NCI-H1105 (cell line): ENCODE results near the gene KMT5B.

Source experiments
- DNase-seq: peaks from one replicate; lab custom pipeline; 2025; lab: John Stamatoyannopoulos, UW

Gene KMT5B

DNA sequence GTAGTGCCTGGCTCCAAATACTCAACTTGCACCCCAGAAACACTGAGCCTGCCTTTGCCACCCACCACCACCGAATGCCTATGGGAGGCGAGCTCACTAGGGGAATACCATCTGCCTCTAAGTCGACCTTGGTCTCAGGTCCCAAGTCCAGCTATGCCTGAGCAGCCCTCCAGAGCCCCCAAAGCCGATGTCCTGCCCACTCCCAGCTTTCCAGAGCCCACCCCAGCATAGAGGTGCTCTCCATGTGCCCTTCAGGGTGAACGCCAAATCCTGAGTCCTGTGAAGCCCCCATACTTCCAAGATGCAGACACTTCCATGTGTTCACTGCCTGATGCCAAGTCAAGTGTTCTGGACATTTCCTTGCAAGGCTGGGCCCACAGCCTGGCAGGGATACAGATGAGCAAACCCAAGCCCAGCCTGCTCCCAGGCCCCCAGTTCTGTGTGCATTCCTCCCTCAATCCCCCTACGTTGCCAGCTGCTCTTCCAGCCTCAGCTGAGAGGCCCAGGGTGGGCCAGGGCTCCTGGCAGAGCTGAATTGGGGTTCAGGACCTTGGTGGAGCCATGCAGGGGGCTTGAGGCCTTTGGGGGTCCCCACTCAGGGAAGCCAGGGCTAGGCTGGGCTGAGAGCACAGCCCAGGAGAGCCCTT lies 2.6 kb upstream of the KMT5B start:
- DNase-seq, result no peak

DNA sequence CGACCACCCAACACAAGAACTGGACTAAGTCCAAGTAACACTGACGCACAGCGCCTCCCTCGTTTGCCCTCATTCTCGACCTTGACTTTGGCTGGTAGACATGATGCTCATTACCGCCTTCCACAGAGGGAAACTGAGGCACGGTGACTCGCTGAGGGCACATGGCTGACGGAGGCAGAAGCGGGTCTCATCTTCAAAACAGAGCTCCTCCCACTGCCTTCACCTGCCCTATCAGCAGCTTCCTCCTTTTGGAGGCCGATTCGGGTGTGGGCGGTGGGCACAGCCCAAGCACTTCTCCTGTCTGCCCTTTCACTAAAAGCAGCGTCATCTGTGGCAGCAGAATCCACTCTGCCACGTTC lies 2.0 kb upstream of the KMT5B start:
- DNase-seq, result no peak

DNA sequence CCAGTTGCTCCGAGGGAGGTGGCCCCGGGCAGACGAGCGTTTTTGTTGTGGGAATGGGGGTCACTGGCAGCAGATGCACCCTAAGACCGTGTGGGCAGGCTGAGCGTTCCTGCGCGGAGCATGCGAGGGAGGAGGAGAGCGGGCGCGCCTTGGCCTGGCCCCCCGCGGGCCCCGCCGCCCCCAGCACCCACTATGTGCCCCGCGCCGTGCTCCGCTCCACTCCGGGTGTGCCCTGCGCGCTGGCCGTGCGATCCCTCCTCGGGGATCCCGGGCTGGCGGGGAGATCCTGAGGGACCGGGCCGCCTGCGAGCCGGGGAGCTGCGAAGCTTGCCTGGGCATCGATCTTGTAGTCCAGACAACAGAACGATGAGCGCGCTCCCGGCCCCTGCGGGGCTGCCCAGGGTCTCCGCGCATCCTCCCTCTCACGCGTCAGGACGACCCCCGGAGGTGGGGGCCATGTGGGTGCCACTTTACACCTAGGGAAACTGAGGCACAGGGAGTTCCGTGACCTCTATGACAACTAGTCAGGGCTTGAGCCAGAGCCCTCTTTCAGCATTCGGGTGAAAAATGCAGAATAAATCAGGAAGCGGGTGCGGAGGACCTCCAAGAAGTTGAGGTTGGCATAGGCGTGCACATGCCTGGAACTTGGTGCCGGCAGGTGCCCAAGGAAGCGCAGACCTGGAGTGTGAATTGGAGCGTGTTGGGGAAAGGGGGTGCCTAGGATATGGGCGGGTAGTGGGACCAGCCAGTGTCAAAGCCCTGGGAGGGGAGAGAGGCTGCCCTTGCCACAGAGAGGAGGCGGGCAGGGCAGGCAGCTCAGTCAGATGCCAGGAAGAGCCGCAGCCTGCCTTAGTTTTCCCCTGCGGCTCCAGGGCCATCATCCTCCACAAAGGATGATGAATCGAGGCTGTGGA lies 1.3 kb upstream of the KMT5B start:
- DNase-seq, result no peak

DNA sequence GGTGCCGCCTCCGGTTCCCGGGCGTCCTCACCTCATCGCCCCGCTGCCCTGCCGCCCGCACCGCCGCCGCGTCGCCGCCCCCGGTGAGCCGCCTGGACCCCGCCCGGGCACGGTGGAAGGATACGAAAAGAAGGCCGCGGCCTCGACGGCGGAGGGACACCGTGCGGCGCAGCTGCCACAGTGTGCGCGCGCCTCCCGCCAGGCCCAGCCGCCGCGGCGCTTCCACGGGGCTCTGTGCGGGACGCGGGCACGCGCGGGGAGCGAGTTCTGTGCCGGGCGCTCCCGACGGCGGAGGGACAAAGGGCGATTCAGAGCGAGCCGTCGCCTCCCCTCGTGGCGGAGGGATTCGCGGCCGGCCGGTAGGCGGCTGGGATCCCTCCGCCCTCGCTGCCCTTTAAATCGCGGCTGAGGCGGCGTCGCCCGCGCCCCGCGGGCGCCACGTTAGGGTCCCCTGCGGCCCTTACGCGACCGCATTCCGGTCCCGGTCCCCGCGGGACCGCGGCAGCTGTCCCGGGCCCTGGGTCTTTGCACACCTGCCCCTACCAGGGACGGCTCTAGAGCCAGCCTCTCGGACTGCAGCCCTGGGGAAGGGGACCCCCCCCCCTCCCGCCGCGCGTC lies 568 bp upstream of the KMT5B start:
- DNase-seq, result peak; percentile 91

DNA sequence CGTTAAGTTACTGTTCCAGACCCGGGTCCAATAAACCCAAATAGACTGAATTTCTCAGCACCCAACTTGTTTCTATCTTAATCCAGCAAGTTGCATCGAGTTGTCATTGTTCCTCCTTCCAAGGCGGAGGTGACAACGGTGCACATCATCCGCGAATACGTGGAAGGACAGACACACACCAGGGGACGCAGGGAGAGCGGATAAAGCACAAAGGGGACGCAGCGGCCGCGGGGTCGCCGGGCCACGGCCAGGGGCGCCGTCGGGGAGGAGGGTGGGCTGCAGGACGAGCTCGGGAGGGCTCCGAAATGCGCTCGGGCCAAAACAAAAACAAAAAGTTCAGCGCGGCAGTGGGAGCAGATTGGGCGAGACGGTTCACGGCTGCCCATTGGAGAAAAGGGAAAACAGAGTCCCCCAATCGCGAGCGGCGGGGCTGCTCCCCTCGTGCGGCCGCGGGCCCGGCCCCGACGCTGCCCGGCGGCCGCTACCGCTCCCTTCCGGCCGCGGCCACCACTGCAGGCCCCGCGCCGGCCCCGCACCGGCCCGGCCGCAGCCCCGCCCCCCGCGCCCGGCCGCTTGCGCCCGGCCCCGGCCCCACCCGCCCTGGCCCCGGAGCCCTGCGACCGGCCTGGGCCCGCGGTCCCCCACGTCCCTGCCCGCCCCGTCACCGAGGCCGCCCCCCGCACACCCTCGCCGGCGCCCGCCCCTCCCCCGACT lies 518 bp downstream of the KMT5B start:
- peak; percentile 47 for DNase-seq

DNA sequence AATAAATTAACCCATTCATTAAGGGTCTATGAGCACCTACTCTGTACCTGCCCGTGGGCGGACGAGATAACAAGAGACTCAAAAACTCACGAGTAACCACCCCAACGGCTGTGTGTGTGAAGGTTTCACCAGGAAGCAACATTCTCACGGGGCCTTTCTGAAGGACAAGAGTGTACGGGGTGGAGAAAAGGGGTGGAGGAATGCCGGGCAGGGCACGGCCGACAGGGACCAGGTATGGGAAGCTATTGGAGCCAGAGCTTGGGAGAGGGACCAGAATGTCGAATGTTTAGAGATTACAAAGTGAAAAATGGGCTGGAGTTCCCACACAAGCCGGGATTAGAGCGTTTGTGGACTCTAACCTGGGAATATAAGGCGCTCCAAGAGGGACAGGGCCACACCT lies 1.6 kb downstream of the KMT5B start:
- no peak for DNase-seq

DNA sequence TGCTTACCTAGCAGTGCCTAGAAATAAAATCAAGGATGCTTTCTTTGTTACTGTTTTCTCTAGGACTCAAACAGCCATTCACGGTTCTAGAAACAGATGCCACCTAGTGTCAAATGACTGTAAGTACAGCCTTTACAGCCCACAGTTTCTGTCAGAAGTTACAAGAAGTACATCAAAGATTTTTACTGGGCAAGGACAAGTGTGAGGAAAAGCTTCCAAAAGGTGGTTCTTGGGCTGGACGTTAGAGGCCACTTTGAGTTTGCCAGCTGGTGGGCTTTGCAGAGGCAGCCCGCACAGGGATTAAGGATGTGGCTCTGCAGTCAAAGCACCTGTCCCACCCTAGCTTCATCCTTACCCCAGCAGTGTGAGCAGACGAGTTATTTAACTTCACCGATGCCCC lies 6.9 kb downstream of the KMT5B start:
- peak; percentile 41 for DNase-seq

DNA sequence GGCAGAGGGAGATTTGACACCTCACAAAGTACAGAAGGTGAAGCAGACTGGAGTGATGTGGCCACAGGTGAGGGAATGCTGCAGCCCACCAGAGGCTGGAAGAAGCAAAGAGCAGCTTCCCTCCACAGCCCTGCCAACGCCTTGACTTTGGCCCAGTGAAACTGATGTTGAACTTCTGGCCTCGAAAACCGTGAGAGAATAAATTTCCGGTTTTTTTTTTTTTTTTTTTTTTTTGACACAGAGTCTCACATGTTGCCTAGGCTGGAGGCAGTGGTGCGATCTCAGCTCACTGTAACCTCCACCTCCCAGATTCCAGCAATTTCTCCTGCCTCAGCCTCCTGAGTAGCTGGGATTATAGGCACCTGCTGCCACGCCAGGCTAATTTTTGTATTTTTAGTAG lies 8.7 kb downstream of the KMT5B start:
- no peak for DNase-seq

DNA sequence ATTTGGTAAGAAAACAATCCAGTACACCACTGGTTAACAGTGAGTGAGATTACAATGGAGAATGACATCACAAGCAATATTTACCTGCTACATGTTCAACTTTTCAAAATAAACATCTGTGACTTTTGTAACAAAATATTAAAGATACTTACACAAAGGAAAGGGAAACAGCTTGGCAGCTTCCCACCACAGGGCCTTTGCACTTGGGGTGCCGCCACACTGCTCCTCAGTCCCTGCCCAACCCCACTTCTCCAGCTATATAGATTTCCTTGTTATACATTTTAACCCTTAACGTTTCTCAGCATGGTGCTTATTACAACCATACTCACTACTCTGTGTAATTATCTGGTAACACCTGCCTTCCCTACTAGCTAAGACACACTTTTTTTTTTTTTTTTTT lies 10.9 kb downstream of the KMT5B start:
- no peak for DNase-seq

DNA sequence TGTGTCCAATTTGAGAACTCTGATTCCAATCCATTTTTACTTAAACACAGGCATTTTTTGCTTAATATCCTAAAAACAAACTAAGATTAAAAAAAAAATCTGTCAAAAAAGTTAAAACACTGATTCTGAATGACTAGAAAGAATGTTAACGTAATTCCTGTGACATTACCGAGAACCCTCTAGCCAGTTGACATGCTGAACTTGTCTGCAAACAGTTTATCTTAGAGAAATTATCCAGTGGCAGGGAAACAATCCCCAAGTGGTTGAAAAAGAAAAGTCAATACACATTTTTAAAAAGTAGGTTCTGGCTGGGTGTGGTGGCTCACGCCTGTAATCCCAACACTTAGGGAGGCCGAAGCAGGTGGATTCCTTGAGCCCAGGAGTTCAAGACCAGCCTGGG lies 11.6 kb downstream of the KMT5B start:
- DNase-seq, result no peak

DNA sequence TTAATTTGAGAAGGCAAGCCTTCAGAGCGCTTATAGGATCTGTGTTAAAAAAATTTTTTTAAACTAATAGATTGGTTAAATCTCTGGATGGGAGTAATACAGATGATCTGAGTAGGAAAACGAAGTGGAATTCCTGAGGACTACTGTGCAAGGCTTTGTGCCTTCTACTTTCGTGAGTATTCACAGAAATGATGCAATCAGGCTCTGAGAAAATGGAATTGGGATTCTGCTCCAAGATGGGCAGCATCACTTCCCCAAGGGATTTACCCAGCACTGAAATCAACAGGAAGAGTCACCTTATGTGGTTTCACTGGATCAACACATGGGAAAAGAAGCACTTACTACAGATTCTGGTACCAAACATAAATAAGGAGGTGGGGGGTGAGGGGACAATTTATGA lies 12.5 kb downstream of the KMT5B start:
- DNase-seq, result no peak

DNA sequence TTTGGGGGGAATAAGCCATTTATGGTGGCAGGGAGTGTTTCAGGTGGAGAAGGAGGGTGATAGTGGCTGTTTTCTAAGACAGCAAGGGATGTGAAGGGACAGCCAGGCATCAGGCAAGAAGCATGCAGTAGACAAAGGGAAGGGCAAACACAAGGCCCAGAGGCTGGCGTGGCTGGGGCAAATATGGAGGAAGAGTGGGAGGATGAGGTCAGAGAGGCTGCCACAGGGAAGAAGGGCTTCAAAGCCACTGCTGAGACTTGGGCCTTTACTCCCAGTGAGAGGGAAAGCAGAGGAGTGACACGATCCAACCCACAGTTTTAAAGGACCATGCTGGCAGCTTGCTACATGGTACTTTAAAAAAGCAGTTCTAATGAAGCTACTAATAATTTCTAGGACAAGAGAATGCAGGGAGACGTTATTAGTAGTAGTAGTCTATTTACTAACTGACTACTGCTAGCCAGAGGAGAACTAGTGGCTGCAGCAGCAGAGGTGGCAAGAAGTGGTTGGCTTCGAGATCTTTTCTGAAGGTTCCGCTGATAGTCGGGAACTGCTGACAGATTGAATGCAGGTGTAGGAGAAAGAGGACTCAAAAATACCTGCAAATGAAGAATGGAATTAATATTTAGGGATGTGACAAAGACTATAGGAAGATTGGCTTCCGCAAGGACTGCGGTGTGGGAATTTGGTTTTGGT lies 13.7 kb downstream of the KMT5B start:
- no peak for DNase-seq

DNA sequence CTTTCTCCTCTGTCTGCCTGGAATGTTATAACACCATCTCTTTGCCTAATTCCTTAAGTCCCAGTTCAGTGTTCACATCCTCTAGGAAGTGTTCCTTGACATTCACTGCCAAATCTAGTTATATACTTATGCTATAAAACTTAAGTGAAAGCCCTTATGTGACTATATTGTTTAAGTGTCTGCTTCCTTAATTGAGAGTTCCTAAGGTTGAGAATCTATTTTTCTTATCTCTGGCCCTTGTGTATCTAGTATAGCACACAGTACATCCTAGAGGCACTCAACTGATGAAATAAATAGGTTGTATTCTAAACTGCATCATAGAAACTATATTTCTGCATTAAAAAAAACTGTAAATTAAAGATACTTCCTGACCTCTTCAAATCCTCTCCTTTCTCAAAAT lies 16.9 kb downstream of the KMT5B start:
- no peak for DNase-seq

DNA sequence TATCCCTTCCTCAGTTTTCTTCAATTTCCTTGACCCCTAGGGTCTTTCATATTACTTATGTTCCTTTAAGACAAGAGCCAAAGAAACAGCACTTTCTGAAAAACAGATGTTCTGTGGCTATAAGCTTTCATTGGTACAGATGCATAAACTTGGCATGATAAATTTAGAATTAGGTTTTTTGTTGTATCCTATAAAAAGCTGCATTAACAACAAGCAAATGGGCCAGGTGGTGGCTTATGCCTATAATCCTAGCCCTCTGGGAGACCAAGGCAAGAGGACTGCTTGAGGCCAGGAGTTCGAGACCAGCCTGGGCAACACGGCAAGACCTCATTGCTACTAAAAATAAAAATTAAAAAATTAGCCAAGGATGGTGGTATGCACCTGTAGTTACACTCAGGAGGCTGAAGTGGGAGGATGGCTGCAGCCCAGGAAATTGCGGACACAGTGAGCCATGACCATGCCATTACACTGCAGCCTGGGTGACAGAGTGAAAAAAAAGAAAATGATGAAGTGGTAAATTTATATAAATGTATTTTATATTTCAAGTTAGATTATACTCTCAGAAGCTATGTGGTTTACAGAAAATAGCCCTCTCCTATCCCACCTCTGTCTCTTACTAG lies 18.3 kb downstream of the KMT5B start:
- DNase-seq, result no peak

DNA sequence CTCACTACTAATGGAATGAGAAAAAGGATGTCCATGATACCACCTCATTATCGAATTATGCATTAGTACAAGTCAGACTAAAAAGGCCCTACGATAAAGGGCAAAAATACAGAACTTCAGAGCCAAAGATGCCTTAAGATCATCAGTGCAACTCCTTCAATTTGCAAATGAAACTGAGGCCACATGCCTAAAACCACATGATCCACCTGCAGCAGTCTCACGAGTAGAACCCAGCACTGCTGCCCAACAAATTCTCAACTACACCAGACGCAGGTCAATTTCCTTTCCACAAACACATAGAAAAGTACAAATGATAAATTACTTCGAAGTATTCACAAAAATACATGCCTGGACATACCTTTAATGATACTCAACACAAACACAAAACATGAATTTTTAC lies 20.1 kb downstream of the KMT5B start:
- DNase-seq, result no peak

DNA sequence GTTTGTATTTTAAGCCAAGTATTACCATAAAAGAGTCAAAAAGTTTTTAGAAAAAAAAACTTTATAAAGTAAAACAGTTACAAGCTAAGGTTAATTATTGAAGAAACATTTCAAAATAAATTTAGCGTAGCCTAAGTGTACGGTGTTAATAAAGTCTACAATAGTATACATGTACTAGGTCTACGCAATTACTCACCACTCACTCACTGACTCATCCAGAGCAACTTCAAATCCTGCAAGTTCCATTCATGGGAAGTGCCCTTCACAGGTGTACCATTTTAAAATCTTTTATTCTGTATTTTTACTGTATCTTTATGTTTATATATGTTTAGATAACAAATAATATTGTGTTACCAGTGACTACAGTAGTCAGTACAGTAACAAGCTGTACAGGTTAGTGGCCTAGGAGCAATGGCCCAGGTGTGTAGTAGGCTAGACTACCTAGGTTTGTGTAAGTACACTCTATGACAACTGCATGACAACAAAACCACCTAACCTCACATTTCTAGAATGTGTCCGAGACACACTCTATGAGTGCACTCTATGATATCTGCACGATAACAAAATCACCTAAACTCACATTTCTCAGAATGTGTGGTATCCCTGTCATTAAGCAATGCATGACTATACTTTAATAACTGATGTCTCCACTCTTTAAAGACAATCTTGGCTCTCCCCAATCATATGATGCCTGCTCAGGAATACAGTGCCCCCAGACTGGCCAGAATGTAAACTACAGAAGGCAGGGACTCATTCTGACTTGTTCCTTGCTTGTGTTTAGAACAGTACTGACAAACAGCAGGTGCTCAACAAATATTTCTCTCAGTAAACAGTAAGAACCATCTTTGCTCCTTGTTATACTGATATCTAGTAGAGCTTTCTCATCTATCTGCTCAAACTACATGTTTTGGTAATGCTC lies 21.2 kb downstream of the KMT5B start:
- no peak for DNase-seq

DNA sequence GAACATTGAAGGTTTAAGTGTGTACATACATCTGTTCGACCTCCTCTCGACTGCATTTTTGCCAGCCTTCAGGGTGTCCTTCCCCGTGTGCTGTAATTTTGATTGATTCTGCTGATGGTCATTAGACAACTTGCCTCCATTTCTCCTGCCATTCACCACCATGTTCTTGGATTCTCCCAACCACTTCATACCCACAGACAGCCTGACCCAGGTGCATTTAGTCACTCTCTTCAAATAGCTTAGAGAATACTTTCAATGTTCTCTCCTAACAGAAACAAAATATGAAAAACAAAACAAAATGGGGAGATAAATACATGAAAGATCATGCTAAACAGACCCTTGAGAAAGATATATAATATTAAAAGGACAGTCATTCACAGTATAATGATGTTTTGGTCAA lies 23.2 kb downstream of the KMT5B start:
- DNase-seq, result no peak

DNA sequence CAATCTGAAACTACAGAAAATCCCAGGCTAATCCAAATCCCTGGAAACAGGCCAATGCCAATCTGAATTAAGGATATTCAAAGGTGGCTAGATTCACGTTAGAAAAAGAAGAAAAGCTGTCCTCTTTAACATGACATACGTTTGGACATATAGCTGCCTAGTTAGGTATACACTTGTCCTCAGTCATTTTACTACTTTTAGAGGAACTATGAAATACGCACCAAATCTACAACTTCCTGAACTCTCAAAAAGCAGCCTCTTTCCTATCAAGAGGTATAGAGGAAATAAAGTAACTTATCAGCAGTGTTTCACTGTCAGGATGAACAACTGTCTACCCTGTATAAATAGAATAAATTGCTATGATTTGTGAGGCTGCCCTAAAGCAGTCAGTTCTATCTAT lies 24.0 kb downstream of the KMT5B start:
- no peak for DNase-seq

DNA sequence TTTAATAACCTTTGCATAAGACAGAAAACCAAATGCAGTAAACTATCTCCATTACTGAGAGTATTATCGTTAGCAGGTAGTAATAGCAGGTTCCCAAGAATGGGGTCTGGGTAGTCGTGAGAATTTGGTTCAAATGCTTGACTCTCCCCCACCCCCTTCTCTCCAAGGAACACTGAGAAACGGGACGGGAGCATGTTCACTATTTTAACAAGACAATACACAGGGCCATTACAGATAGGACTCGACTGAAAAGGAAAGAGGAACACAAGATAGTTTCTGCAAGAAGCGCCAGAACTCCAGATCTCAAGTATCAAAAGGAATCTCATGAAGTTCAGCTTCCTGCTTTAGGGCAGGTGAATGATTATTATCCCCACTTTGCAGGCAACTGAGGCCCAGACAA lies 27.0 kb downstream of the KMT5B start:
- no peak for DNase-seq

DNA sequence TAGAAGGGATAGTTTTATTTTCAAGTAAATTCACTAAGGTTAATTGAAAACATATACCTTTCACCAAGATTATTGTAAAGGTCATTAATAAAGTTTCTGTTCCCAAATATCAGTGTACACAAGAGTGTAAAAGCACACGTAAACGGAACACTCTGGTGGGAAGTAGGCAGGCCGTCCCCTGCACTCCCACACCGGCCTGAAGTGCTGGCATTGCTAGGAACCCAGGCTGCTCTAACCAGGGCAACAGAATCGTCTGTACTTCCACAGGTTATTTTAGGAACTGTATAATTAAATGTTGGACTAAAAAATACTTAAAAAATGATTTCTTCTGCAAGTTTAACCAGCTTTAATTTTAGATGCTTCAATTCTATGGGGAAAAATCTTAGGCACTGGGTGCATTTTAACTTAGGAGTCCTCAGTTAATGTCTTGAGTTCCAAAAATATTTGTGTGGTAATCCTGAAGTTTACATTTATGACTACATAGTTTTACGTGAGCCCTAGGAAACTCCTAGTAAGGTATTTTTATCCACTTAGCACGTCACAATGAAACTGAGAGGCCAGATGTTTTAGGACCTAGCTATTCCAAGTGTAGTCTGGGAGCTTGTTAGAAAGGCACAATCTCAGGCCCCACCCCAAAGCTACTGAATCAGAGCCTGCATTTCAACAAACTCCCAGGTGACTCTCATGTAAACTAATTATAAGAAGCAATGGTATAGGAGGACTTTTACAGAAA lies 31.2 kb downstream of the KMT5B start:
- no peak for DNase-seq
